HG02840 (cell line): ENCODE data around the gene SERINC4.

Experiments used
- ATAC-seq: cut with Tn5 transposase; IDR thresholded peaks from one replicate; pipeline ENCODE4 v1.9.1; 2021; ENCODE audit warnings: mild to moderate bottlenecking, moderate library complexity, moderate number of reproducible peaks; ENCODE audit not compliant: unreplicated experiment, low FRiP score

The SERINC4 gene

GRCh38 chr15:43763819-43764446 lies 36.1 kb downstream of the SERINC4 start:
- ATAC-seq: no peak

GRCh38 chr15:43762824-43763223 lies 37.2 kb downstream of the SERINC4 start:
- ATAC-seq: no peak

GRCh38 chr15:43751885-43752284 lies 48.1 kb downstream of the SERINC4 start:
- no peak for ATAC-seq

- ATAC-seq: peak; percentile 47
Observed at GRCh38 chr15:43749690-43750345, 50.2 kb downstream of the SERINC4 start.

- ATAC-seq: no peak
Observed at GRCh38 chr15:43748376-43748775, 51.6 kb downstream of the SERINC4 start.

- peak; percentile 6 for ATAC-seq
Observed at GRCh38 chr15:43746903-43747309, 53.1 kb downstream of the SERINC4 start.

GRCh38 chr15:43746245-43746902 lies 53.6 kb downstream of the SERINC4 start, which contains the start of gene PDIA3:
Gene PDIA3, plus strand, starts transcription at chr15:43746438. Its CDS starts 102 bp downstream, at chr15:43746540.
- ATAC-seq: peak; percentile 65
